Naive B cell (primary cell): Measurements from ENCODE around the gene TUBA1C. TPM values are rescaled to one million over a fixed set of nuclear protein-coding genes. Genes with fewer than 3 reads are reported as not detected.
A peak's percentile ranks its signal among the peaks of the same experiment; 100 is the strongest.

Experiments used
- ATAC-seq, 2 donors: fragments of 150-1000 bp; cut with Tn5 transposase; 2 replicates each; pipeline ENCODE4 v1.10.0; 2021; ENCODE audit warnings: low read depth in 2 of 2, mild to moderate bottlenecking in 2 of 2, moderate library complexity in 2 of 2
- DNase-seq: peaks from one replicate; pipeline ENCODE4 v3.0.0; 2022
- H3K27ac Mint-ChIP-seq, 6 donors: one replicate each; pipeline ENCODE4 v1.8.0; 2020 to 2022; ENCODE audit warnings: mild to moderate bottlenecking in 6 of 6, mixed read lengths in 6 of 6, moderate library complexity in 5 of 6, inconsistent platforms in 2 of 6
- H3K27me3 Mint-ChIP-seq, 3 donors: one replicate each; pipeline ENCODE4 v1.8.0; 2021 to 2022; ENCODE audit warnings: mixed read lengths in 3 of 3, mild to moderate bottlenecking in 1 of 3
- H3K36me3 Mint-ChIP-seq, 2 donors: one replicate each; pipeline ENCODE4 v1.8.0; 2020 to 2022; ENCODE audit warnings: mixed read lengths in 2 of 2, inconsistent platforms in 1 of 2, mild to moderate bottlenecking in 1 of 2
- H3K4me1 Mint-ChIP-seq, 3 donors: one replicate each; pipeline ENCODE4 v1.8.0; 2020 to 2022; ENCODE audit warnings: mixed read lengths in 3 of 3, inconsistent platforms in 1 of 3, mild to moderate bottlenecking in 1 of 3, moderate library complexity in 1 of 3
- H3K4me3 Mint-ChIP-seq, 8 donors: one replicate each; pipeline ENCODE4 v1.8.0; 2020 to 2022; ENCODE audit warnings: mild to moderate bottlenecking in 8 of 8, mixed read lengths in 8 of 8, moderate library complexity in 8 of 8, inconsistent platforms in 2 of 8
- H3K9me3 Mint-ChIP-seq, 7 donors: one replicate each; pipeline ENCODE4 v1.8.0; 2020 to 2022; ENCODE audit warnings: mixed read lengths in 7 of 7, mild to moderate bottlenecking in 5 of 7, inconsistent platforms in 2 of 7, moderate library complexity in 1 of 7
- polyA plus RNA-seq, 6 donors: library from polyadenylated mRNA; unstranded; fragments of 300-500 nt; fragmentation: Illumina TruSeq; gene quantifications; one replicate each; pipeline ENCODE4 v1.2.3, GENCODE V29; 2021; ENCODE audit warnings: low read depth in 6 of 6

Gene TUBA1C
- polyA plus RNA-seq, 6 donors from 2014 or later = 17.0 to 38.9 (median 31.9) TPM

- DNase-seq (no peak), ATAC-seq (no peak)
- Mint-ChIP-seq H3K4me1 (peaks cover 19 to 23% (median 21%) of the 10 kb centered on the region in 3 donors), H3K27ac (peak overlapping the region in 4 of 6 donors; percentile 41 to 95 (median 80)), H3K4me3 (peak overlapping the region; percentile 89 to 100 (median 93)), H3K9me3 (no peaks in the 10 kb centered on the region), H3K27me3 (peaks cover 0 to 6% (median 0%) of the 10 kb centered on the region in 3 donors), H3K36me3 (no peaks in the 10 kb centered on the region)
Observed at GRCh38 chr12:49322367-49322707, 57.5 kb downstream of the TUBA1C start.

GRCh38 chr12:49322708-49323523 lies 58.0 kb downstream of the TUBA1C start, which contains the start of gene TROAP:
TSS of gene TROAP (plus strand) at chr12:49323255. CDS start at chr12:49323609, 354 bp downstream.
- Mint-ChIP-seq H3K4me3 (peak within 1 kb of the TSS; percentile 89 to 100 (median 93)), H3K36me3 (no peaks in the 10 kb centered on the region), H3K27ac (peak within 1 kb of the TSS; percentile 41 to 95 (median 88)), H3K27me3 (peaks cover 0 to 6% (median 3%) of the 10 kb centered on the region in 3 donors), H3K9me3 (no peaks in the 10 kb centered on the region), H3K4me1 (peaks cover 19 to 23% (median 21%) of the 10 kb centered on the region in 3 donors)
- ATAC-seq (peak; percentile 94 to 96), DNase-seq (peak; percentile 98)

- DNase-seq (no peak), ATAC-seq (no peak)
- H3K4me1 Mint-ChIP-seq = peaks cover 19 to 23% (median 21%) of the 10 kb centered on the region in 3 donors
- peak overlapping the region in 3 of 6 donors; percentile 41 to 56 (median 54) for H3K27ac Mint-ChIP-seq
- peaks cover 0 to 6% (median 4%) of the 10 kb centered on the region in 3 donors for H3K27me3 Mint-ChIP-seq
- no peaks in the 10 kb centered on the region for H3K9me3 Mint-ChIP-seq
- H3K36me3 Mint-ChIP-seq = no peaks in the 10 kb centered on the region
- peak overlapping the region; percentile 89 to 100 (median 93) for H3K4me3 Mint-ChIP-seq
Observed at GRCh38 chr12:49323524-49324097, 58.7 kb downstream of the TUBA1C start.

Other genes with a start within 250 kb of the TUBA1C start
- gene PRKAG1, start 246.3 kb upstream of the TUBA1C start, polyA plus RNA-seq = 10 to 100 TPM; 36.2 to 76.2 (median 52.1) TPM
- 10 to 100 TPM in 3 of 6 donors, 1 to 10 TPM in 3; 2.6 to 33.6 (median 9.7) TPM for gene KMT2D, start 204.3 kb upstream of the TUBA1C start, polyA plus RNA-seq
- 1 to 10 TPM; 4.5 to 8.6 (median 6.1) TPM for gene RHEBL1, start 195.1 kb upstream of the TUBA1C start, polyA plus RNA-seq
- not detected for gene DHH, start 170.3 kb upstream of the TUBA1C start, polyA plus RNA-seq
- 10 to 100 TPM; 42.4 to 93.6 (median 59.1) TPM for gene LMBR1L, start 154.2 kb upstream of the TUBA1C start, polyA plus RNA-seq
- 100 to 1,000 TPM; 355 to 614 (median 402) TPM for gene TUBA1B, start 133.7 kb upstream of the TUBA1C start, polyA plus RNA-seq
- 100 to 1,000 TPM; 272 to 383 (median 304) TPM for gene TUBA1A, start 76.0 kb upstream of the TUBA1C start, polyA plus RNA-seq
- gene PRPH, start 30.1 kb downstream of the TUBA1C start, polyA plus RNA-seq = not detected
- 1 to 10 TPM in 1 of 6 donors, under 1 TPM in 1, not detected in 4; 0.86 to 2.1 TPM for gene TROAP, start 58.2 kb downstream of the TUBA1C start, polyA plus RNA-seq
- not detected for gene C1QL4, start 72.1 kb downstream of the TUBA1C start, polyA plus RNA-seq
- not detected for gene DNAJC22, start 81.8 kb downstream of the TUBA1C start, polyA plus RNA-seq
- gene SPATS2, start 102.4 kb downstream of the TUBA1C start, polyA plus RNA-seq = 10 to 100 TPM in 1 of 6 donors, 1 to 10 TPM in 5; 1.9 to 11.4 (median 9.0) TPM